HG02852 (cell line): ENCODE data around the gene FBXL17.

ENCODE experiments used
- ATAC-seq: cut with Tn5 transposase; IDR thresholded peaks from one replicate; pipeline ENCODE4 v1.9.1; 2021; ENCODE audit warnings: mild to moderate bottlenecking, moderate library complexity; ENCODE audit not compliant: unreplicated experiment

FBXL17 gene

DNA sequence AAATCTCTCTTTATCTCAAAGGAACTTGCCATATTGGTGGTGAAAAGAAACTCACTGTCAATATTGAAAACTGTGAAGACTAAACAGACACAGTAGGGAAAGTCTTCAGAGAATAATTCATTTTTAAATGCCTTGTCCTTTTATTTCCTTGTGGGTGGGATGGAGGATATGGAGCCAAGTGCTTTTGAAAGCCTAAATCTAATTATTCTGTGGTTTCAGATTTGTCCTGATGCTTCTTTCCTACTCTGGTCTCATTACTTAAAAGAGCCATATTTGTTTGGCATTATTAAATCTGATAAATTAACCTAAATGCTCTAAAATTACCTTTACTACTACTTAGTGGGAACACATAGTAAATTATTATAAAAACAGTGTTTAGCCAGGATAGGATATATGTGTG lies 452.8 kb downstream of the FBXL17 start:
- no peak for ATAC-seq

DNA sequence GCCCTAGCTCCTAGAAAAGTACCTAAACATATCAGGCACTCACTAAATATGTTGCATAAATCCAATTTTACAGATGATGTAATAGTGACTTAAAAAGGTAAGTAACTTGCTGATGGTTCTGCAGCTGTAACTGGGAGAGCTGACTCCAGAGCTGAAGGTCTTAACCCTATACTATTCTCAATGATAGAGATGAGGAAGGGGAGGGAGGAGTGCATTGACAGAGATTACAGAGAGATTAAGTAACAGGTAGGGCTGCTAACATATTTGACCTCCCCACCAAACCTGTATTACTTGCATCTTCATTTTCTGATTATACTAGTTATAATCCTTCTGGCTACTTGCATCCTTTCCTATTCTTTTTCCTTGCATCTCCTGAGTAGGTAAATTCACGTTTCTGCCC lies 455.8 kb downstream of the FBXL17 start:
- no peak for ATAC-seq

DNA sequence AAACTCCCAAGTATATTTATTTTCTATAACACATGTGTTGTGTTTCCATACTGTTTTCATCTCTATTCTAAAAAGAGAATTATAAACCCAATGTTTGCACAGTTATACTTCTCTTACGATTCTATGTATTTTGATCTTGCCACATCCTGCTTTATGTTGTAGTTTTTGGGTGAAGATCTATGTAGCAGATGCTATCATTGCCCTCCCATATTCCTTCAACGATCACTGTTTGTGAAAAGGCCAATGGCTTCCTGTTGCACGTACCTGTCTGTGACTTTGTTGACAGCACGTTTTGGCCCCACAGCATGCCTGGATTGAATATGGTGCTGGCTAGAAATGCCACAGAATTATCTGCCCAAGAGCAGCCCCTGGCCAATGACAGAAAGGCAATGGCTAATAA lies 456.7 kb downstream of the FBXL17 start:
- no peak for ATAC-seq

DNA sequence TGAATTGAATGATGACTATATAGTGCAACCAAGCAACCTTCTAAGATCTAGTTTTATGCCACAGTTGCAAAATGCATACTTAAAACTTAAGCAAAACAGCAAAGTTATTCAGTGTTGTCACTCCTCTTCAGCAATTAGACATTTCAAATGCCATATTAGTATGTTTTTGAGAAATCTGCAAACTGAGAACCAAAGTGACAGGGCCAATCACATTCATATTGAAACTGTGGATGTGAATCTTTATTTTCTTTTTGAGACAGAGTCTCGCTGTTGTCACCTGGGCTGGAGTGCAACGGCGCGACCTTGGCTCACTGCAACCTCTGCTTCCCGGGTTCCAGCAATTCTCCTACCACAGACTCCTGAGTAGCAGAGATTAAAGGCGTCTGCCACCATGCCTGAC lies 461.9 kb downstream of the FBXL17 start:
- peak; percentile 87 for ATAC-seq

DNA sequence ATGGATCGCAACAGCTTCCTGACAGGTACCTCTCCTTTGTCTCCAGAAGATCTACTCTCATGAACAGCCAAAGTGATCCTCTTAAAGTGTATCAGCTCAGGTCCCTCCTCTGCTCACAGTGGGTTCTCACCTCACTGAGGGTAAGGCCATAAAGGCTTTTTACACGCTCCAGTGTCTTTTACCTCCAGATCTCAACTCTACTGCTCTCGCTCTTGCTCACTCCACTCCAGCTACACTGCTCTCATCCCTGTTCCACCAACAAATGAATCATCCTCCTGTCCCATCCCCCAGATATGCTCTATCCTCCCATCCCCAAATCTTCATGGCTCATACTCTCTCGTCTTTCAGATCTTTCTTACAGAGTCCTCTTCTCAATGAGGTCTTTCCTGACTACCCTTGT lies 462.5 kb downstream of the FBXL17 start:
- ATAC-seq, result peak; percentile 26

DNA sequence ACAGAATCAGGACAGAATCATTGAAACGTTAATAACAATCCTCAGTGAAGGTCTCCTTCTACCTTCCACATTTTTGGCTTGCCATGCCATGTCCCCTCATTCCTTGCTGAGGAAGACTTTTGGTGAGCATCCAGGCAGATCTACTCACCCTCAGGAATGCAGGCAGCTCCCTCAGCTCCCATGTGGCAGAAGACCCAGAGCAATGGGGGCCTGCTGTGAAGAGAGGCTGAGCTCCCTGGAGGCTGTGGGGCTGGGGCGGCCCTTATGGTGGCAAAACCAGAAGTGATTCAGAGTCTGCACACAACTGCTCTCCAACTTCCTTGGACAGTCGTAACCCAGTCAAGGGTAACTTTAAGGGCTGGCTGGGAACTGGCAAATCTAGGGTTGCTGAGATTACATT lies 463.9 kb downstream of the FBXL17 start:
- no peak for ATAC-seq

DNA sequence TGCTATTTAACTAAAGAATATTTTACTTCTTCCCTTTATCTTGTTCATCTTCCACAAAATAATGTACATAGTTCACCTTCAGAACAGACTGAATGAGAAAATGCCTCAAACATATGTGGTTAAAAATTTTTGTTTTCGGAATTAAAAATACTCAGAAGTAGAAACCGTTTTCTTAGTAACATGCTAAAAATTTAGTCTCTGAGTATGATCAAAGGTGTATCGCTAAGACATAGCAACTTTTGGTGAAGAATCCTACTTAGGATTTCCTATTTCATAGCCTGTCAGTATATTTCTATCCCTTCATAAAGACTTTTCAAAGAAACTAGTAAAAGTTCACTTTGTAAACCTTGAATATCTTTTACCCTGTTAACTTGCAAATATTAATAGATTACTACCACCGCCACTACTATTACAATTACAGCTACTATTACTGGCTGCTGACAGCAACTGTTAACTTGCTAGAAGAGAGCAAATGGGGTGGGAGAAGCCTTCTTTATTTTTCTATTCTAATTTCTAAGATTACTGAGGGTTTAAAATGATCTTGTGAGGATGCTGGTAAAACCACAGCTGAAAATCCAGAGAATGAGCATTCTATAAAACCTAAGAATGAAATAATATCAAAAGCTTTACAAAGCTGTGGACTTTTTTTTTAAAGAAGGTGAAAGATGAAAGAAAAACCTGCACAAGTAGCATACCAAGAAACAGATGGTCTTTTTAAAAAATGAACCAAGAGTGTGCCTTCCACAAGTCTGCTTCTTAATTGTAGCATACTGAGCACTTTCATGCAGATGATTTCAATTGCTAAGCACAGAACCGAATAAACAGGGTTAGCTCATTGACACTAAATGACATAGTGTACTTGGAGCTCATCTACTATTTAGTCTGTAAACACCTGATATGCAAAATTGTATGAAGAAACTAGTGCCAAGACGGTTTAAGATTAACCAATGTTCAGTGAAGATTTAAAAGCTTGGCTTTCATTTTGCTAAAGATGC lies 464.9 kb downstream of the FBXL17 start:
- no peak for ATAC-seq

DNA sequence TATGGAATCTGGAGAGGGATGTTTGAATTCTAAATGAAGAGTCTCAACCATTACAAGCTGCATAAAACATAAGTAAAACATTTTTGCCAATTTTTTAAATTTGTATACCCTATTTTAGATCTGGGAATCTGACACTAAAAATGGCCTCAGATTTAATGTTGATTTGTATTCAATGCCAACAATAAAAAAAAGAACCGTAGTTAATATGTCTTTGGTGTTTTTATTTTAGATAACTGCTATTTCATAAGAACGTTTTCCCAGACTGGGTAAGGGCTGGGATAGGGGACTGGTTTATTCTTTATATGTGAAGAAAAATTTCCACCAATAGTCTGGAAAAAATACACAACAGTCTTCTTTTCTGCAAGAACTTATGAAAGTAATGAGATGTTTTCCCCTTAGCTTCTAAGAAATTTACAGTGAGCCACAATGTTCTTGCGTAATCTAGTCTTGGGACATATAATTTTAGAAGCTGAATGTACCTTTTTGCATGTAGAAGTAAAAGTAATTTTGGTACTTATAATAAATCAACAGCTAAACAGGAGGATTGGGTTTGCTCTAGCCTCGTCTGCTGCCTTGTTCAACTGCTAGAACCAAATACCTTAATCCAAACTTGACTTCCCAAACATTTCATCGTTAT lies 466.6 kb downstream of the FBXL17 start:
- ATAC-seq, result no peak

DNA sequence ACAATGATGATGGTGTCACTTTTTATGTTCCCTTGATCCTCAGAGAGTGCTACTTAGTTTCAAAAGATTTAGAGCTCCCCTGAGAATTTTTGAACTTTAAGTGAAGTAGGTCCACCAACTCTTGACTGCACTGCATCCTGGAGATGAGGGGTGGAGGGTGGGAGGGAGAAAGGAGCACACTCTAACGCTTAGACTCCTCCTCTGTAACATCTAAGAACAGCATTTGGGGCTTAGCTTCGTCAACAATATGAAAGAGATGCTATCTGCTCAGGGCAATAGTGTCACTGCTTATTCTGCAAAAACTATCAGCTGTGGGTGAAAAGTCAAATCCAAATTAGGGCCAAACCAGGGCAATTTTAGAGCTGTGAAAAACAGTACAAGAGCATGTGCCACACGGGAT lies 468.4 kb downstream of the FBXL17 start:
- ATAC-seq, result no peak

DNA sequence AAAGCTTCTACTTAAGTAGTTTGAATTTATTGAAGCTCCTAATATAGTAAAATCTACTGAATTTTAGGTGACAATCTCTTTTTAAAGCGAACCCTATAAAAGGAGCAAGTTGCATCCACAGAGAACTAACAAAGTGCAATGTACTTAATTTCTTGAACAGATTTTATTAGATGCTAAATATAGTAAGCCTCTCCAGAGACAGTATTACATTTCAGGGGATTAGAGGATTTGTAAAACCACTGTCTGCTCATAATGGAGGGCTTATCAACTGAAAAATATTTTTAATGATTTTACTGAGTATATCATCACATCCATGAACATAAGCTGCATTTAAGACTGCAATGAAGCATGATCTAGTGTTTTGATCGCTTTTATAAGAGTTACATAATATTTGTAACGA lies 481.2 kb downstream of the FBXL17 start:
- ATAC-seq, result no peak

DNA sequence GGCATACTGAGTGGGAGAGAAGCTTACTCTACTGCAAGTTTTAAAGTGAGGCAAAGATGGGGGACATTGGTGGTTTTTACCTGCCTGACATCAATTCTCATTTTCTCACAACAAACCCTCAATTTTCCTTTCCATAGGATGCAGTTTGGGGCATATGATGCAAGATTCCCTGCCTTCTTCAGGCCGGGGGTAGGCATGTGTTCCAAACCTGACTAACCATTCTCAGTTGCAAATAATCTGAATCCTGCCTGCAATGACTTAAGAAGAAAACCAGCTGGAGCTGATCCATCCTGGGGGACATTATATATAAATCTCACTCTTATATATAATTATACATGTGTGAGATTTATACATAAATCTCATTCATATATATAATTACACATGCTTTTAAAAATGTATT lies 487.5 kb downstream of the FBXL17 start:
- ATAC-seq, result no peak

DNA sequence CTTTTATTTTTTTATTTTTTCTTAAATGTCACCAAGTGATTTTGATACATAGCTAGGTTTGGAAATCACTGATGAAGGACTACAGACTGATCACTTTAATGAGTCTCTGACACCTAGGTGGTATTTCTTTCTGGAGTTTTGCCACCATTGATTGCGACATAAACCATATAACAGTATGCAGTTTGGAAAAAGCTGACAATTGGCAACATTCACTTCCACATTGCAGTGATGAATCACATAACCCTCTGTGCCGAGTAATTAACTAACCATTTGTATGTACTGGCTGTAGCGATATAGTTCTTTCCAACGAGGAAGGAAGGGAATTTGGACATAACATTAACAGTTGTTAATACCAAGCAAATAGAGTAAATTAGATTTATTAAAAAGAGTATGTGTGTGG lies 488.3 kb downstream of the FBXL17 start:
- no peak for ATAC-seq

DNA sequence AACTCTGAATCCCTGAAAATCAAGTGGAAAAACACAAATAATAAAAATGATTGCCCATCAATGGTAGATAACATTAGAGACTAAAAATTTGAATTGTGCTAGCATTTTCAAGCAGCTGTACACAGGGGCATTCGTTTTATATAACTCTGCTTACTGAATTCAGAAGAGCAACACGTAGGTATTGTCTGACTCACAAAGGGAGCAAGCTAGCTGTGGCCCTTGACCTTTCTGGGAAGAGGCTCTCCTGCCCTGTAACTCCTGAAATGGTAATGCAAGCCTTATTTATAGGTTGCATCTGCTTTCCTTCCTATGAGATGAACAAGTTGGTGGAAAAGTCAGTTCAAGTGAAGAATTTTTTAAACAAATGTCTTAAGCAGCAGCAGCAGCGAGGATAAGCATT lies 492.5 kb downstream of the FBXL17 start:
- ATAC-seq, result no peak

DNA sequence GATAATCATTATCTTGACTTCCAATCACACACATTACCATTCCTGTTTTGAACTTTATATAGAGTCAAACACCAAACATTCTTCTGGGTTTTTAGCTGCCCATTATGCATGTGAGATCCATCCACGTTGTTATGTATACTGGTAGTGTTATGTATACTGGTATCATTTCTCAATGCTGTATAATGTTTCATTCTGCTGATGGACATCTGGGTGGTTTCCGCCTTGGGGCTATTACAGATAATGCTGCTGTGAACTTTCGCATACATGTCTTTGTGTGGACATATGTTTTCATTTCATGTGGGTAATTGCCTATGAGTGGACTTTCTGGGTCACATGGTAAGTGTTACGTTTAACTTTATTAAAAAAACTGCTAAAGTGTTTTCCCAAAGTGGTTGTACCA lies 493.4 kb downstream of the FBXL17 start:
- ATAC-seq, result no peak

DNA sequence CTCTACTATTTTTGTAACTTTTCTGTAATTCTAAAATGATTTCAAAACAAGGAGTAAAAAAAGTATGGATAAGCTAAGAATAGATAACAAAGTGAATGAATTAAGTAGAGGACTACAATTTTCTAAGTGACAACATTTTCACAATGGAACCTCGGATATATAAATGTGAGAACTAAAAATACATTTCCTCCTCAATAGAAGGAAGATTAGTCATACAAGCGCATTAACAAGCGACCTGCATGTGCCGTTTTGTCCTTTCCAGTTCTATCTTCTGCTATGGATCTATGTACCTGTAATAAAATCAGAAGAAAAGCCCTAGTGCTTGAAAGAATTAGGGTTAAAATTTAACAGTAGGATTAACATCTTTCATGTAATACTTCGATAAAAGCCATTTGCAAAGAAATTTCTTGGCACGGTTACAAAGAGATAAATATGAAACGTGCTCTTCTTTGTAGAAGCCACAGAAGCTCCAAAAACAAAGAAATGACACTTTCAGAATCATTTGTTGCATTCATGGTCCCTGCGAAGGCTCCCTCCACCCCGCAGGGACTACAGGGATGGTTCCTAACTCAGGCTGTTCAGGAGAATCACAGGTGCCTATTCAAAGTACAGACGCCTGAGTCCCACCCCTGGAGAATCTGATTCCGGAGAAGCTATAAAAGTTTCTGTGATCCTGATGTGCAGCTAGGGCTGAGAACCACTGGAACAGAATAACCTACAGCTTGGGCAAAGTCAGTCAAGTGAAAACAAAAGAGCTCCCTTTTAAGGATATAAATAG lies 494.5 kb downstream of the FBXL17 start:
- peak; percentile 46 for ATAC-seq

DNA sequence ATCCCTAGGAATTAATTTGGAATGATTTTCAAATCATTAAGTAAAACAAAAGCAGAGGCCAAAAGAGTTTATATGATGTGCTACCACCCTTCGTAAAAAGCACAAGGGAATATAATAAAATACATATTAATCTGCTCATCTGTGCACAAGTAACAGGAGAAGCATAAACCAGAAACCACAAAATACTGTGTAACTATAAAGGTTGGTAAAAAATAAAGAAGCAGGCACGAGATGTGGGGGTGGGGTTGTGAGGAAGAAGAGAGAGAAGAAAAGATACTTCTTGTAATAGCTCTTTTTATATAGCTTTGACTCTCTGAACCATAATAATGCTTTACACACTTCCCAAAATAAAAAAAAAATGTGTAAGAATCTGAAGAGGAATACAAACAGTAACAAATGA lies 496.3 kb downstream of the FBXL17 start:
- ATAC-seq, result no peak

DNA sequence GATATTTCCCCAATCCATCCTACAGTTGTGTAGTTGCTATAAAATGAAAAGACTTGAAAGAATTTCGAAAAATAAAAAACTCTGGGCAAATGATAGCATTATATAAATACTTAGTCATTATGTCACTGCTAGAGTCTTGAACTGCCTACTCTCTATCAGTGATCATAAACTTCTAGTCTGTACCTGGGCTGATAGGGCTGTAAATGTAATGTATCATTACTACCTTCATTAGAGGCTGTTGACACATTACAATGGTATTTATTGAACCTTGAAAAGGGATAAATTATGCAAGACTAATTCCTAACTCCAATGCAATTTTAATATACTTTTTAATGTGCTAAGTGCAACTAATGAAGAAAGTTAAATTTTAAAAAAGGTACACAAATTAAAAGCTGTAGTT lies 497.0 kb downstream of the FBXL17 start:
- no peak for ATAC-seq

DNA sequence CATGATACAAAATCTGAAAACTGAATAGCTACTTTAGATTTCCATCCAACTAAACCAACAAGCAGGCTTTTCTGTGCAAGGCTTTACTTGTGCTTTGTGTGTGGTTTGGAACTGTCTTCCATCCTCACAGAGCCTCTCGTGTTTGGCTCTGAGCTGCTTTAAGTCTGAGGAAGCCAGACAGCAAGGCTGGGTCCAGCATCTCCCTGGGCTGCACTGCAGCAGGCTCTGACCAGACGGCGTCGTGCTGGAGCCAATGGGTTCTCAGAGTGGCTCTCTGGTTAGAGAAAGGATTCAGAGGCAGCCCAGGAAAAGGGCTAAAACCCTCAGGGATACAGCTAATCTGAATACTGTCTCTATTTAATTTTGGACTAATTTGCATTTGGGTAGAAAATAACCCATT lies 503.2 kb downstream of the FBXL17 start:
- no peak for ATAC-seq

DNA sequence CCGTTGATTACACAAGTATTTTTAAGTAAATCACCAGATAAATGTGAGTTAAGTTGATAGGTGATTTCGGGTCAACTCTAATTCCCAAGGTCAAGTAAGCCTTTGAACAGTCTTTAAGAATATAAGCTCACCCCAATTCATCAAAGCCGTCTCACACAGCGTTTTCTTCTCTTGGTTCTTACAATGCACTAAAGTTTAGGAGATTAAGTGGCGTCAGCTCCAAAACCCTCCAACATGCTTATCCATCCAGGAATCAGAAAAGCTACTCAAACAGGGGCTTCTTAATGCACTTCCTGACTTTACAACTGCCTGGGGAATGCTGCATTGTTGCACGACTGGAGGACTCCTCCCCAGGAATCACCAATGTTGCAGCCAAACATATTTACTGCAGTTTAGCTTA lies 505.0 kb downstream of the FBXL17 start:
- no peak for ATAC-seq

DNA sequence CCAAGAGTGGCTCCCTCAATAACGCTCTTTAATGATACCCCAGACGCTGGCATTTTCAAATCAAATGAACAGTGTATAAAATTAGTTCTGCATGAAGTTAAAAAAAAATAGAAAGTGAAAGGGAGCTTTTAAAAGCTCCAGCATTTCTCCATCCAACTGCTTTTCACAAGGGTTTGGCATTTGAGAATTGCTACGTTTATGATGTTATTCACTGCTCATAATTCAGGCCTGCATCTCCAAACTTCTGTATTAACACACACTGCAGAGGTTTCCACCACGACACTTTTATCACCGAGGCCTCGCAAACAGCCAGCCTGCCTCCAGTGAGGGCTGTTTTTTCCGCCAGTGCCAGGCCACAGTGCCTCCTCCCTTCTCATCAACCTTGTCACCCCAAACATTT lies 505.6 kb downstream of the FBXL17 start:
- no peak for ATAC-seq

DNA sequence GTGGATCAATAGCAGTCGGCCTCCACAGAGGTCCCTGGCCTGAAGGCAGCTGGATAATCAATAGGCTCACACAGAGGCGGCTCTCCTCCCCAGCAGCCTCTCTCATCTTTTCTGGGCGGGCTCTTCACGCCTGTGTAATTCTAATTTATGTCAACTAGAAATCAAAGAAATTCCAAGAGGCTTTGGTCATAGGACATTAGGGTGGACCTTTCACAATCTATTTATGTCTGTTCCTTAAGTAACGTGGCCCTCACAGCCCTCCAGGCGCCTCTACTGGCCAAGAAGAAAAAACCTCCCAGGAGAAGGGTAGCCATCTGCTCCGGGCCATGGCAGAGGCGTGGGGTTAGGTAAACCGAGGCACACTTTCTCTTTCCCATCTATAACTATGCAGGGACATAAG lies 506.1 kb downstream of the FBXL17 start:
- no peak for ATAC-seq

DNA sequence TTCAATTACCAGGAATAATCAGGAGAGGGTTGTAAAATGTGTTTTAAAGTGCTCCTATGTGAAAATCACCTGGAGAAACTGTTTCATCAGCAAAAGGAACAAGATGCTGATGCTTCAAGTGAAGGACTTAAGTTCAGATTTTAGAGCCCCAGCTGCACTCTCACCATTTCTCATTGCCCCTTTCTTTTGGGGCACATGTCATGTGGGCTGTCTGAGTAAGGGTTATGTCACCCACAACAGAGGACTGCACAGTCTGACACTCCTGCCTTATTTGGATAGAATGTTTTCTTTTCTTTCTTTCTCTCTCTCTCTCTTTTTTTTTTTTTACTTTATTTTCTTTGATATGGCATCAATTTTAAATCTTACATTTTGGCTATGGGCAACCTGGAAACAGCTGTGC lies 507.1 kb downstream of the FBXL17 start:
- no peak for ATAC-seq
